PFSK-1 (cell line): ENCODE data around the gene F5.

Experiments
- FOXP2 ChIP-seq: optimal IDR thresholded peaks from 2 replicates; pipeline ENCODE3; 2011; ENCODE audit warnings: borderline replicate concordance, control low read depth, inconsistent platforms; ENCODE audit not compliant: insufficient read depth; ENCODE audit errors: extremely low read length, extremely low read depth
- POLR2AphosphoS5 ChIP-seq: IDR thresholded peaks from 2 replicates; pipeline ENCODE4 v1.6.1; 2012; ENCODE audit warnings: low read depth, mild to moderate bottlenecking, control low read depth, low read length, moderate library complexity
- SIN3A ChIP-seq: IDR thresholded peaks from 2 replicates; pipeline ENCODE4 v1.6.1; 2012; ENCODE audit warnings: mild to moderate bottlenecking, low read length, moderate library complexity, borderline replicate concordance; ENCODE audit not compliant: insufficient read depth
- TAF1 ChIP-seq: IDR thresholded peaks from 2 replicates; pipeline ENCODE4 v1.6.1; 2012; ENCODE audit warnings: low read length, control low read depth, borderline replicate concordance; ENCODE audit not compliant: insufficient read depth
- TF ChIP-seq, protein P1 (sequence below), 2 experiments: IDR thresholded peaks; 2 replicates each; pipeline versions ENCODE4 v1.6.1 to v1.8.0; 2011 to 2012; ENCODE audit warnings: low read depth in 2 of 2, low read length in 2 of 2, control low read depth in 1 of 2, inconsistent platforms in 1 of 2, mild to moderate bottlenecking in 1 of 2, moderate library complexity in 1 of 2; ENCODE audit not compliant: insufficient read depth in 1 of 2

F5 gene

GRCh38 chr1:169486281-169487051 lies 99.8 kb downstream of the F5 start:
- no peak for TF ChIP-seq FOXP2
- TF ChIP-seq SIN3A, result 0 out of 2 replicates have a peak, but pooled peaks have one; percentile 62
- TF ChIP-seq, protein P1, sequence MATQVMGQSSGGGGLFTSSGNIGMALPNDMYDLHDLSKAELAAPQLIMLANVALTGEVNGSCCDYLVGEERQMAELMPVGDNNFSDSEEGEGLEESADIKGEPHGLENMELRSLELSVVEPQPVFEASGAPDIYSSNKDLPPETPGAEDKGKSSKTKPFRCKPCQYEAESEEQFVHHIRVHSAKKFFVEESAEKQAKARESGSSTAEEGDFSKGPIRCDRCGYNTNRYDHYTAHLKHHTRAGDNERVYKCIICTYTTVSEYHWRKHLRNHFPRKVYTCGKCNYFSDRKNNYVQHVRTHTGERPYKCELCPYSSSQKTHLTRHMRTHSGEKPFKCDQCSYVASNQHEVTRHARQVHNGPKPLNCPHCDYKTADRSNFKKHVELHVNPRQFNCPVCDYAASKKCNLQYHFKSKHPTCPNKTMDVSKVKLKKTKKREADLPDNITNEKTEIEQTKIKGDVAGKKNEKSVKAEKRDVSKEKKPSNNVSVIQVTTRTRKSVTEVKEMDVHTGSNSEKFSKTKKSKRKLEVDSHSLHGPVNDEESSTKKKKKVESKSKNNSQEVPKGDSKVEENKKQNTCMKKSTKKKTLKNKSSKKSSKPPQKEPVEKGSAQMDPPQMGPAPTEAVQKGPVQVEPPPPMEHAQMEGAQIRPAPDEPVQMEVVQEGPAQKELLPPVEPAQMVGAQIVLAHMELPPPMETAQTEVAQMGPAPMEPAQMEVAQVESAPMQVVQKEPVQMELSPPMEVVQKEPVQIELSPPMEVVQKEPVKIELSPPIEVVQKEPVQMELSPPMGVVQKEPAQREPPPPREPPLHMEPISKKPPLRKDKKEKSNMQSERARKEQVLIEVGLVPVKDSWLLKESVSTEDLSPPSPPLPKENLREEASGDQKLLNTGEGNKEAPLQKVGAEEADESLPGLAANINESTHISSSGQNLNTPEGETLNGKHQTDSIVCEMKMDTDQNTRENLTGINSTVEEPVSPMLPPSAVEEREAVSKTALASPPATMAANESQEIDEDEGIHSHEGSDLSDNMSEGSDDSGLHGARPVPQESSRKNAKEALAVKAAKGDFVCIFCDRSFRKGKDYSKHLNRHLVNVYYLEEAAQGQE (IDR thresholded peaks at IDR 0.05; ENCODE audit: insufficient read depth in 1 of 2, low read depth in 2 of 2, low read length in 2 of 2), result no peak
- TF ChIP-seq TAF1, result peak; percentile 18; the same call in 1 of the 2 replicates

- TF ChIP-seq FOXP2 (peak; percentile 78), SIN3A (no peak; the same call in 1 of the 2 replicates), POLR2AphosphoS5 (peak; percentile 88), TAF1 (peak; percentile 94)
- TF ChIP-seq, protein P1 (IDR thresholded peaks at IDR 0.05; ENCODE audit: insufficient read depth in 1 of 2, low read depth in 2 of 2, low read length in 2 of 2), result no peak
Observed at GRCh38 chr1:169485431-169486280, 100.6 kb downstream of the F5 start, which contains the start of gene SLC19A2. TSS of gene SLC19A2 (minus strand) at chr1:169485944. CDS start at chr1:169485766, 178 bp downstream.

DNA sequence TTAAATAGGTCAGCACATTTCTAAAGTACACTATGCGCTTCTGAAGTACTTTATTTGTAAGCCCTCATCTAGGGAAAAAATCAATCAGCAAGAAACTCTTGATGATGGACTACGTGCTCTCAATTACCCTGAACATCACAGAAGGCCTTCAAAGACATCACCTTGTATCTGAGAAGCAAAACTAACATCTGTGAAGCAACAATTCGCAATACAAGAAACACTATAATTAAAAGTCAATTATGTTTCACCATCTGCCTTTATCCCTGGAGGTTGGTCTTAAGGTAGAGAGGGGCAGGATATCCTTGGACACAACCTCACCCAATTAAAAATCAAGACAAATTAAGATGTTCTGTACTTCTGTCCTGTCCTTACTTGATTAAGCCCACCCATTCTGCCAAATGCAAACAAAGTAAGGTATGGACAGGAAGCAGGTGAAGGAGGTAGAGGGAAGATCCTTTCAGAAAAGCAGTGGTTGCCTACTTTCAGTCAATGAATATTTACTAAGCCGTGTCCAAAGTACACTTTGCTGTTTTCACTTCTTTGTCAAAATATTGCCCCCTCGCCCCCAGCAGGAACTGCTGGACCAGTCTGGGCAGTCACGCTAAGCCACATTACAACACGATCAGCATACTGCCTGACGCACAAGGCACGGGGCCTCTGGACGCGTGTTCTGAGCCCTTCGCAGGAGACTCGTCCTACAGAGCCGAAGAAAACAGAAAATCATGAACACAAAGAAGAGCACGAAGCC lies 101.4 kb downstream of the F5 start:
- no peak for TF ChIP-seq TAF1
- TF ChIP-seq, protein P1 (IDR thresholded peaks at IDR 0.05; ENCODE audit: insufficient read depth in 1 of 2, low read depth in 2 of 2, low read length in 2 of 2), result 0 out of 4 replicates have a peak, but pooled peaks of 1 of the 2 experiments have one; percentile 8

- TF ChIP-seq POLR2AphosphoS5 (no peak), SIN3A (no peak), FOXP2 (no peak), TAF1 (no peak)
- TF ChIP-seq, protein P1 (IDR thresholded peaks at IDR 0.05; ENCODE audit: insufficient read depth in 1 of 2, low read depth in 2 of 2, low read length in 2 of 2), result no peak
Observed at GRCh38 chr1:169484101-169484500, 102.2 kb downstream of the F5 start.
